Ovary (tissue), 3 donors: ENCODE results near the gene CENPB.

ENCODE experiments used
- CTCF ChIP-seq, 3 donors: fragments of 450-650 bp in 2 of 3; fragments of 200-600 bp in 1 of 3; IDR thresholded peaks; one replicate each; pipeline versions ENCODE4 v1.5.1 to v1.8.0; 2016 to 2022; ENCODE audit warnings: antibody characterized with exemption in 3 of 3, mild to moderate bottlenecking in 1 of 3
- POLR2A ChIP-seq: fragments of 450-650 bp; IDR thresholded peaks from one replicate; pipeline ENCODE4 v1.6.1; 2017; ENCODE audit warnings: antibody characterized with exemption, mild to moderate bottlenecking, moderate library complexity
- donor health status: DM: no; HTN: no; CAD: no.

GRCh38 chr20:3820901-3821727 is 34.6 kb upstream of the CENPB start:
- no peak for TF ChIP-seq POLR2A
- TF ChIP-seq CTCF (IDR thresholded peaks at IDR 0.05) = no peak
